ENCODE results near the gene FUNDC2.

Gene FUNDC2

GRCh38 chrX:155035688-155036087 is 9.0 kb downstream of the FUNDC2 start:
- no peaks in the 10 kb centered on the region for H4K20me1 ChIP-seq (ENCODE audit: insufficient read depth, low read length)
- H3K79me2 ChIP-seq (ENCODE audit: low read length) = peaks cover 20% of the 10 kb centered on the region

GRCh38 chrX:155046129-155046810 is 19.6 kb downstream of the FUNDC2 start:
- Histone ChIP-seq H3K79me2 (ENCODE audit: low read length) (0 out of 2 replicates have a peak, but pooled peaks cover 3% of the 10 kb centered on the region), H3K4me1 (ENCODE audit: low read length) (no peaks in the 10 kb centered on the region), H3K4me3 (ENCODE audit: low read length) (no peak overlapping the region), H3F3A (ENCODE audit: insufficient read depth, low read length) (no peaks in the 10 kb centered on the region), H3K4me2 (ENCODE audit: low read depth, low read length) (no peak overlapping the region), H3K9me2 (replicated peaks; ENCODE audit: insufficient read depth, low read length) (no peaks in the 10 kb centered on the region), H3K27ac (ENCODE audit: low read length) (no peak overlapping the region), H3K9ac (ENCODE audit: low read length) (no peak overlapping the region), H2AFZ (ENCODE audit: low read length) (no peak overlapping the region), H3K9me3 (replicated peaks; ENCODE audit: insufficient read depth, low read length) (no peaks in the 10 kb centered on the region), H4K20me1 (ENCODE audit: insufficient read depth, low read length) (no peaks in the 10 kb centered on the region), H3K27me3 (replicated peaks; ENCODE audit: insufficient read depth, low read length) (no peaks in the 10 kb centered on the region), H3K36me3 (replicated peaks; ENCODE audit: insufficient read depth, low read length) (no peaks in the 10 kb centered on the region)
- TF ChIP-seq, protein P1, sequence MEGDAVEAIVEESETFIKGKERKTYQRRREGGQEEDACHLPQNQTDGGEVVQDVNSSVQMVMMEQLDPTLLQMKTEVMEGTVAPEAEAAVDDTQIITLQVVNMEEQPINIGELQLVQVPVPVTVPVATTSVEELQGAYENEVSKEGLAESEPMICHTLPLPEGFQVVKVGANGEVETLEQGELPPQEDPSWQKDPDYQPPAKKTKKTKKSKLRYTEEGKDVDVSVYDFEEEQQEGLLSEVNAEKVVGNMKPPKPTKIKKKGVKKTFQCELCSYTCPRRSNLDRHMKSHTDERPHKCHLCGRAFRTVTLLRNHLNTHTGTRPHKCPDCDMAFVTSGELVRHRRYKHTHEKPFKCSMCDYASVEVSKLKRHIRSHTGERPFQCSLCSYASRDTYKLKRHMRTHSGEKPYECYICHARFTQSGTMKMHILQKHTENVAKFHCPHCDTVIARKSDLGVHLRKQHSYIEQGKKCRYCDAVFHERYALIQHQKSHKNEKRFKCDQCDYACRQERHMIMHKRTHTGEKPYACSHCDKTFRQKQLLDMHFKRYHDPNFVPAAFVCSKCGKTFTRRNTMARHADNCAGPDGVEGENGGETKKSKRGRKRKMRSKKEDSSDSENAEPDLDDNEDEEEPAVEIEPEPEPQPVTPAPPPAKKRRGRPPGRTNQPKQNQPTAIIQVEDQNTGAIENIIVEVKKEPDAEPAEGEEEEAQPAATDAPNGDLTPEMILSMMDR (IDR thresholded peaks at IDR 0.05; ENCODE audit: low read length) = no peak
- TF ChIP-seq EZH2 (optimal IDR thresholded peaks at IDR 0.05; ENCODE audit: low read depth, low read length) (no peak), EZH2phosphoT487 (IDR thresholded peaks at IDR 0.05; ENCODE audit: low read length) (no peak)
- no peak for DNase-seq

More at GRCh38 chrX:155035688-155036087, 9.0 kb downstream of the FUNDC2 start:
- Histone ChIP-seq H3K27ac (ENCODE audit: low read length) (no peak overlapping the region), H3F3A (ENCODE audit: insufficient read depth, low read length) (no peaks in the 10 kb centered on the region), H3K36me3 (replicated peaks; ENCODE audit: insufficient read depth, low read length) (no peaks in the 10 kb centered on the region), H3K9ac (ENCODE audit: low read length) (no peak overlapping the region), H3K9me3 (replicated peaks; ENCODE audit: insufficient read depth, low read length) (no peaks in the 10 kb centered on the region), H3K27me3 (replicated peaks; ENCODE audit: insufficient read depth, low read length) (no peaks in the 10 kb centered on the region), H3K4me1 (ENCODE audit: low read length) (no peaks in the 10 kb centered on the region), H3K9me2 (replicated peaks; ENCODE audit: insufficient read depth, low read length) (no peaks in the 10 kb centered on the region), H3K4me3 (ENCODE audit: low read length) (no peak overlapping the region), H3K4me2 (ENCODE audit: low read depth, low read length) (no peak overlapping the region), H2AFZ (ENCODE audit: low read length) (no peak overlapping the region)
- no peak for DNase-seq
- TF ChIP-seq EZH2phosphoT487 (IDR thresholded peaks at IDR 0.05; ENCODE audit: low read length) (no peak), EZH2 (optimal IDR thresholded peaks at IDR 0.05; ENCODE audit: low read depth, low read length) (no peak)
- TF ChIP-seq, protein P1 (IDR thresholded peaks at IDR 0.05; ENCODE audit: low read length) = no peak

GRCh38 chrX:155046811-155047528 is 20.3 kb downstream of the FUNDC2 start:
- H3K4me2 ChIP-seq (ENCODE audit: low read depth, low read length) = no peak overlapping the region
- TF ChIP-seq, protein P1 (IDR thresholded peaks at IDR 0.05; ENCODE audit: low read length) = no peak
- no peak for TF ChIP-seq EZH2 (optimal IDR thresholded peaks at IDR 0.05; ENCODE audit: low read depth, low read length)
- no peak for TF ChIP-seq EZH2phosphoT487 (IDR thresholded peaks at IDR 0.05; ENCODE audit: low read length)
- H3K9ac ChIP-seq (ENCODE audit: low read length) = no peak overlapping the region
- no peak overlapping the region for H3K4me3 ChIP-seq (ENCODE audit: low read length)
- H3F3A ChIP-seq (ENCODE audit: insufficient read depth, low read length) = no peaks in the 10 kb centered on the region
- no peak overlapping the region for H2AFZ ChIP-seq (ENCODE audit: low read length)
- no peaks in the 10 kb centered on the region for H3K4me1 ChIP-seq (ENCODE audit: low read length)
- H3K27ac ChIP-seq (ENCODE audit: low read length) = no peak overlapping the region
- H3K27me3 ChIP-seq (replicated peaks; ENCODE audit: insufficient read depth, low read length) = no peaks in the 10 kb centered on the region
- 0 out of 2 replicates have a peak, but pooled peaks cover 3% of the 10 kb centered on the region for H3K79me2 ChIP-seq (ENCODE audit: low read length)
- H3K9me3 ChIP-seq (replicated peaks; ENCODE audit: insufficient read depth, low read length) = no peaks in the 10 kb centered on the region
- no peak for DNase-seq
- no peaks in the 10 kb centered on the region for H3K36me3 ChIP-seq (replicated peaks; ENCODE audit: insufficient read depth, low read length)
- H4K20me1 ChIP-seq (ENCODE audit: insufficient read depth, low read length) = no peaks in the 10 kb centered on the region
- H3K9me2 ChIP-seq (replicated peaks; ENCODE audit: insufficient read depth, low read length) = no peaks in the 10 kb centered on the region
